ENCODE results near the gene MRPS18C. TPM values are rescaled to one million over a fixed set of nuclear protein-coding genes. Genes with fewer than 3 reads are reported as not detected.

MRPS18C gene
- polyA plus RNA-seq, 1 of the 3 experiments (the other 2 are of a cell fraction): 19.7 TPM

DNA sequence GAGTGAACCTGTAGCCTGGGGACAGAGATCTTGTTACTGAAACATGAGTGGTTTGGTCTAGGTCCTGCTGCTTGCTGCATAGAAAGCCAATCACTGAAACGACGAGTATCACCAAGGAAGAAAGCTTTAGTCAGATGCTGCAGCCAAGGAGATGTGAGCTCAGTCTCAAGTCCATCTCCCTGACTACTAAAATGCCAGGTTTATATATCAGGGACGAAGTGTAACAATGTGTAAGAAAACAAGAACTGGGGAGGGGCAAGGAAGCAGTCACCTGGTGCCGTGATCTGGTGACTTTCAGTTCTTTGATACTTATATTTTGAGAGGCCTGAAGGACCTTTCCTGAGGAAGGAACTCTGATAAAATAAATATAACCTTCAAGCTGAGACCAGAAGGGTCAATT, 48.6 kb downstream of the MRPS18C start:
- ChIA-PET CTCF (no interaction called here), POLR2A (no interaction called here)
- Histone ChIP-seq H3K4me2 (no peak overlapping the region), H3K9ac (no peak overlapping the region), H3K27ac (ENCODE audit: low read depth in 2 of 2, low read length in 1 of 2) (no peak overlapping the region), H3K4me3 (ENCODE audit: low read depth in 2 of 2, low read length in 1 of 2) (no peak overlapping the region), H3K9me2 (no peaks in the 10 kb centered on the region), H3K79me2 (ENCODE audit: insufficient read depth) (no peaks in the 10 kb centered on the region), H3K9me3 (no peaks in the 10 kb centered on the region), H3K36me3 (replicated peaks in 1 of 2; ENCODE audit: control insufficient read depth in 1 of 2, insufficient read depth in 2 of 2, low read length in 1 of 2) (no peaks in the 10 kb centered on the region), H3K4me1 (ENCODE audit: control insufficient read depth in 1 of 2, insufficient read depth in 2 of 2, low read depth in 1 of 2, low read length in 1 of 2) (no peaks in the 10 kb centered on the region), H4K20me1 (ENCODE audit: insufficient read depth) (no peaks in the 10 kb centered on the region), H2AFZ (ENCODE audit: low read depth) (no peak overlapping the region), H3F3A (replicated peaks; ENCODE audit: insufficient read depth) (no peaks in the 10 kb centered on the region), H3K27me3 (ENCODE audit: insufficient read depth) (peaks cover 9% of the 10 kb centered on the region; the same call in 1 of the 2 replicates)
- WGBS (ENCODE audit: low lambda C conversion rate): 39% methylated on average over 4 of the region's 4 CpGs
- DNase-seq: no peak
- TF ChIP-seq JUND (IDR thresholded peaks at IDR 0.05): no peak
- no peak for TF ChIP-seq FOXM1 (IDR thresholded peaks at IDR 0.05; ENCODE audit: low read depth)

DNA sequence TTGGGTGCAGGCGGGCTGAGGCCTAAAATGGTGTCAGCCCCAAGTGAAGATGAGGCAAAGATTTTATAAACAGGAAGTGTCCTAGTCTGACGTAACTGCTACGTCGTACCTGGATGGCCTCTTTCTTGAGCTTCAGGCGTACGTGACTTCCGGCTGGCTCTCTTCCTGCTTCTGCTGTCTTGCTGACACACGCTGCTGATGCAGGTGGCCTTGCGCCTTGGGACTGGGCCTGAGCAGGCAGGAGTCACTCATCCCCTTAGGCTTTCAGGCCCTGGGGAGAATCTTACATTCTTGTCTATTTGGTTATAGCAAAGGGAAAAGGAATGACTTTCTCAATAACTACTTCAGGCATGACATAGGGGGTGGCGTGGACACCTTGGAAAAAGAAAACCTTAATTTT, 49.1 kb downstream of the MRPS18C start:
- POLR2A ChIA-PET: no interaction called here
- Histone ChIP-seq H3K27ac (ENCODE audit: low read depth in 2 of 2, low read length in 1 of 2) (no peak overlapping the region), H3K4me3 (ENCODE audit: low read depth in 2 of 2, low read length in 1 of 2) (no peak overlapping the region), H2AFZ (ENCODE audit: low read depth) (no peak overlapping the region), H3F3A (replicated peaks; ENCODE audit: insufficient read depth) (no peaks in the 10 kb centered on the region), H3K36me3 (replicated peaks in 1 of 2; ENCODE audit: control insufficient read depth in 1 of 2, insufficient read depth in 2 of 2, low read length in 1 of 2) (no peaks in the 10 kb centered on the region), H3K79me2 (ENCODE audit: insufficient read depth) (no peaks in the 10 kb centered on the region), H3K4me2 (no peak overlapping the region), H3K9ac (no peak overlapping the region), H3K27me3 (ENCODE audit: insufficient read depth) (peaks cover 4% of the 10 kb centered on the region; the same call in 1 of the 2 replicates), H3K9me3 (no peaks in the 10 kb centered on the region), H4K20me1 (ENCODE audit: insufficient read depth) (no peaks in the 10 kb centered on the region), H3K4me1 (ENCODE audit: control insufficient read depth in 1 of 2, insufficient read depth in 2 of 2, low read depth in 1 of 2, low read length in 1 of 2) (no peaks in the 10 kb centered on the region), H3K9me2 (no peaks in the 10 kb centered on the region)
- no peak for DNase-seq
- CTCF ChIA-PET: no interaction called here
- TF ChIP-seq, protein P1, sequence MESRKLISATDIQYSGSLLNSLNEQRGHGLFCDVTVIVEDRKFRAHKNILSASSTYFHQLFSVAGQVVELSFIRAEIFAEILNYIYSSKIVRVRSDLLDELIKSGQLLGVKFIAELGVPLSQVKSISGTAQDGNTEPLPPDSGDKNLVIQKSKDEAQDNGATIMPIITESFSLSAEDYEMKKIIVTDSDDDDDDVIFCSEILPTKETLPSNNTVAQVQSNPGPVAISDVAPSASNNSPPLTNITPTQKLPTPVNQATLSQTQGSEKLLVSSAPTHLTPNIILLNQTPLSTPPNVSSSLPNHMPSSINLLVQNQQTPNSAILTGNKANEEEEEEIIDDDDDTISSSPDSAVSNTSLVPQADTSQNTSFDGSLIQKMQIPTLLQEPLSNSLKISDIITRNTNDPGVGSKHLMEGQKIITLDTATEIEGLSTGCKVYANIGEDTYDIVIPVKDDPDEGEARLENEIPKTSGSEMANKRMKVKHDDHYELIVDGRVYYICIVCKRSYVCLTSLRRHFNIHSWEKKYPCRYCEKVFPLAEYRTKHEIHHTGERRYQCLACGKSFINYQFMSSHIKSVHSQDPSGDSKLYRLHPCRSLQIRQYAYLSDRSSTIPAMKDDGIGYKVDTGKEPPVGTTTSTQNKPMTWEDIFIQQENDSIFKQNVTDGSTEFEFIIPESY (IDR thresholded peaks at IDR 0.05; ENCODE audit: borderline replicate concordance, low read depth): no peak
- no peak for TF ChIP-seq RXRA (IDR thresholded peaks at IDR 0.05; ENCODE audit: borderline replicate concordance, low read depth)
- TF ChIP-seq, protein P2, sequence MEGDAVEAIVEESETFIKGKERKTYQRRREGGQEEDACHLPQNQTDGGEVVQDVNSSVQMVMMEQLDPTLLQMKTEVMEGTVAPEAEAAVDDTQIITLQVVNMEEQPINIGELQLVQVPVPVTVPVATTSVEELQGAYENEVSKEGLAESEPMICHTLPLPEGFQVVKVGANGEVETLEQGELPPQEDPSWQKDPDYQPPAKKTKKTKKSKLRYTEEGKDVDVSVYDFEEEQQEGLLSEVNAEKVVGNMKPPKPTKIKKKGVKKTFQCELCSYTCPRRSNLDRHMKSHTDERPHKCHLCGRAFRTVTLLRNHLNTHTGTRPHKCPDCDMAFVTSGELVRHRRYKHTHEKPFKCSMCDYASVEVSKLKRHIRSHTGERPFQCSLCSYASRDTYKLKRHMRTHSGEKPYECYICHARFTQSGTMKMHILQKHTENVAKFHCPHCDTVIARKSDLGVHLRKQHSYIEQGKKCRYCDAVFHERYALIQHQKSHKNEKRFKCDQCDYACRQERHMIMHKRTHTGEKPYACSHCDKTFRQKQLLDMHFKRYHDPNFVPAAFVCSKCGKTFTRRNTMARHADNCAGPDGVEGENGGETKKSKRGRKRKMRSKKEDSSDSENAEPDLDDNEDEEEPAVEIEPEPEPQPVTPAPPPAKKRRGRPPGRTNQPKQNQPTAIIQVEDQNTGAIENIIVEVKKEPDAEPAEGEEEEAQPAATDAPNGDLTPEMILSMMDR (IDR thresholded peaks at IDR 0.05): no peak
- TF ChIP-seq FOSL2 (IDR thresholded peaks at IDR 0.05; ENCODE audit: borderline replicate concordance, low read depth): no peak
- no peak for TF ChIP-seq GABPA (IDR thresholded peaks at IDR 0.05; ENCODE audit: low read depth)
- no peak for TF ChIP-seq RFX5 (IDR thresholded peaks at IDR 0.05; ENCODE audit: low read length)
- no peak for TF ChIP-seq MEF2A (IDR thresholded peaks at IDR 0.05; ENCODE audit: borderline replicate concordance, low read depth)
- TF ChIP-seq TEAD4 (IDR thresholded peaks at IDR 0.05; ENCODE audit: borderline replicate concordance, insufficient read depth): no peak
- TF ChIP-seq EZH2phosphoT487 (IDR thresholded peaks at IDR 0.05; ENCODE audit: borderline replicate concordance, low read depth): no peak
- TF ChIP-seq RCOR1 (IDR thresholded peaks at IDR 0.05; ENCODE audit: low read length): no peak
- TF ChIP-seq, protein P3, sequence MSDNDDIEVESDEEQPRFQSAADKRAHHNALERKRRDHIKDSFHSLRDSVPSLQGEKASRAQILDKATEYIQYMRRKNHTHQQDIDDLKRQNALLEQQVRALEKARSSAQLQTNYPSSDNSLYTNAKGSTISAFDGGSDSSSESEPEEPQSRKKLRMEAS (IDR thresholded peaks at IDR 0.05; ENCODE audit: low read depth): no peak
- no peak for TF ChIP-seq POLR2AphosphoS5 (IDR thresholded peaks at IDR 0.05; ENCODE audit: low read depth, low read length)
- TF ChIP-seq CHD2 (IDR thresholded peaks at IDR 0.05; ENCODE audit: low read length, partially characterized antibody): no peak
- TF ChIP-seq EP300 (IDR thresholded peaks at IDR 0.05; ENCODE audit: borderline replicate concordance in 1 of 2, low read depth in 1 of 2, low read length in 1 of 2): no peak
- no peak for TF ChIP-seq ELF1 (IDR thresholded peaks at IDR 0.05)
- TF ChIP-seq MXI1 (IDR thresholded peaks at IDR 0.05; ENCODE audit: low read depth, low read length): no peak
- WGBS (ENCODE audit: low lambda C conversion rate): 84% methylated on average over 10 of the region's 10 CpGs

Data from SK-N-SH (cell line).